WTC11 (cell line): ENCODE measurements around the gene ANKRD11.

Source experiments
- CREB1 ChIP-seq: sonication (generic); formaldehyde crosslinking; IDR thresholded peaks from 2 replicates; pipeline ENCODE4 v1.8.0; 2023; ENCODE audit warnings: mild to moderate bottlenecking, missing genetic modification reagents
- CREM ChIP-seq: sonication (generic); formaldehyde crosslinking; IDR thresholded peaks from 2 replicates; pipeline ENCODE4 v1.8.1; 2022; ENCODE audit warnings: mild to moderate bottlenecking, missing genetic modification reagents, moderate library complexity
- E2F4 ChIP-seq: sonication (generic); formaldehyde crosslinking; IDR thresholded peaks from 2 replicates; pipeline ENCODE4 v1.8.1; 2022; ENCODE audit warnings: low read depth, mild to moderate bottlenecking, moderate library complexity, missing genetic modification reagents, borderline replicate concordance
- ELF4 ChIP-seq: sonication (generic); formaldehyde crosslinking; IDR thresholded peaks from 2 replicates; pipeline ENCODE4 v1.8.1; 2022; ENCODE audit warnings: low read depth, mild to moderate bottlenecking, moderate library complexity, missing genetic modification reagents
- ESRRA ChIP-seq: sonication (generic); formaldehyde crosslinking; IDR thresholded peaks from 2 replicates; pipeline ENCODE4 v1.8.1; 2022; ENCODE audit warnings: mild to moderate bottlenecking, missing genetic modification reagents, borderline replicate concordance
- HMGA2 ChIP-seq: fragments of 250-450 bp; sonication (Bioruptor Pico); IDR thresholded peaks from 2 replicates; pipeline ENCODE4 v1.4.0; 2021; ENCODE audit warnings: mild to moderate bottlenecking, moderate library complexity
- IRF2 ChIP-seq: sonication (generic); formaldehyde crosslinking; IDR thresholded peaks from 2 replicates; pipeline ENCODE4 v1.8.0; 2022; ENCODE audit warnings: low read depth, missing genetic modification reagents, borderline replicate concordance
- KAT7 ChIP-seq: sonication (generic); formaldehyde crosslinking; IDR thresholded peaks from 2 replicates; pipeline ENCODE4 v1.8.1; 2023; ENCODE audit warnings: missing genetic modification reagents, mild to moderate bottlenecking, borderline replicate concordance
- MLX ChIP-seq: sonication (generic); formaldehyde crosslinking; IDR thresholded peaks from 2 replicates; pipeline ENCODE4 v1.8.1; 2023; ENCODE audit warnings: mild to moderate bottlenecking, missing genetic modification reagents, moderate library complexity
- NFYB ChIP-seq: sonication (generic); formaldehyde crosslinking; conservative IDR thresholded peaks from 2 replicates; pipeline ENCODE4 v1.8.0; 2022; ENCODE audit warnings: low read depth, missing genetic modification reagents
- TCF7 ChIP-seq: sonication (generic); formaldehyde crosslinking; IDR thresholded peaks from 2 replicates; pipeline ENCODE4 v1.8.0; 2022; ENCODE audit warnings: mild to moderate bottlenecking, low read depth, missing genetic modification reagents, moderate library complexity
- ZNF512 ChIP-seq: sonication (generic); formaldehyde crosslinking; IDR thresholded peaks from 2 replicates; pipeline ENCODE4 v1.8.1; 2022; ENCODE audit warnings: missing genetic modification reagents, borderline replicate concordance
- TF ChIP-seq, protein P1 (sequence below): sonication (generic); formaldehyde crosslinking; IDR thresholded peaks from 2 replicates; pipeline ENCODE4 v1.8.0; 2022; ENCODE audit warnings: mild to moderate bottlenecking, missing genetic modification reagents
- TF ChIP-seq, protein P2 (sequence below): fragments of 200-600 bp; IDR thresholded peaks from 2 replicates; pipeline ENCODE4 v1.8.0; 2022; ENCODE audit warnings: antibody characterized with exemption

- TF ChIP-seq ELF4 (CRISPR knock-in tag) (no peak), NFYB (CRISPR knock-in tag) (no peak), TCF7 (CRISPR knock-in tag) (no peak), ESRRA (no peak), CREB1 (no peak), E2F4 (no peak), CREM (CRISPR knock-in tag) (no peak), HMGA2 (no peak), MLX (CRISPR knock-in tag) (no peak), IRF2 (CRISPR knock-in tag) (no peak), KAT7 (no peak), ZNF512 (no peak)
- TF ChIP-seq, protein P1, sequence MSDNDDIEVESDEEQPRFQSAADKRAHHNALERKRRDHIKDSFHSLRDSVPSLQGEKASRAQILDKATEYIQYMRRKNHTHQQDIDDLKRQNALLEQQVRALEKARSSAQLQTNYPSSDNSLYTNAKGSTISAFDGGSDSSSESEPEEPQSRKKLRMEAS (CRISPR knock-in tag) = no peak
- TF ChIP-seq, protein P2, sequence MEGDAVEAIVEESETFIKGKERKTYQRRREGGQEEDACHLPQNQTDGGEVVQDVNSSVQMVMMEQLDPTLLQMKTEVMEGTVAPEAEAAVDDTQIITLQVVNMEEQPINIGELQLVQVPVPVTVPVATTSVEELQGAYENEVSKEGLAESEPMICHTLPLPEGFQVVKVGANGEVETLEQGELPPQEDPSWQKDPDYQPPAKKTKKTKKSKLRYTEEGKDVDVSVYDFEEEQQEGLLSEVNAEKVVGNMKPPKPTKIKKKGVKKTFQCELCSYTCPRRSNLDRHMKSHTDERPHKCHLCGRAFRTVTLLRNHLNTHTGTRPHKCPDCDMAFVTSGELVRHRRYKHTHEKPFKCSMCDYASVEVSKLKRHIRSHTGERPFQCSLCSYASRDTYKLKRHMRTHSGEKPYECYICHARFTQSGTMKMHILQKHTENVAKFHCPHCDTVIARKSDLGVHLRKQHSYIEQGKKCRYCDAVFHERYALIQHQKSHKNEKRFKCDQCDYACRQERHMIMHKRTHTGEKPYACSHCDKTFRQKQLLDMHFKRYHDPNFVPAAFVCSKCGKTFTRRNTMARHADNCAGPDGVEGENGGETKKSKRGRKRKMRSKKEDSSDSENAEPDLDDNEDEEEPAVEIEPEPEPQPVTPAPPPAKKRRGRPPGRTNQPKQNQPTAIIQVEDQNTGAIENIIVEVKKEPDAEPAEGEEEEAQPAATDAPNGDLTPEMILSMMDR = no peak
Observed at GRCh38 chr16:89482817-89483205, 7.5 kb downstream of the ANKRD11 start.
